SK-N-MC (cell line): ENCODE results near the gene ROBO2.

Experiments
- EZH2 ChIP-seq: fragments of 200-600 bp; sonication (generic); IDR thresholded peaks from one replicate; pipeline ENCODE4 v1.6.1; 2017; ENCODE audit warnings: antibody characterized with exemption
- FOXP2 ChIP-seq: optimal IDR thresholded peaks from 2 replicates; pipeline ENCODE3; 2011; ENCODE audit warnings: mild to moderate bottlenecking, moderate library complexity; ENCODE audit not compliant: insufficient read depth; ENCODE audit errors: extremely low read length, control extremely low read depth
- POLR2AphosphoS5 ChIP-seq: IDR thresholded peaks from 2 replicates; pipeline ENCODE4 v1.6.1; 2012; ENCODE audit warnings: mild to moderate bottlenecking, low read depth, low read length, borderline replicate concordance

GRCh38 chr3:76997733-76998132 is 42.2 kb upstream of the ROBO2 start:
- no peak for TF ChIP-seq POLR2AphosphoS5
- no peak for TF ChIP-seq FOXP2
- TF ChIP-seq EZH2: no peak
